A673 (cell line): Measurements from ENCODE around the gene ANGPTL2. TPM values are rescaled to one million over a fixed set of nuclear protein-coding genes. Genes with fewer than 3 reads are reported as not detected.
A peak's percentile ranks its signal among the peaks of the same experiment; 100 is the strongest.

ENCODE experiments used
- BruUV-seq: library from RNA; stranded (reverse); fragments of 400-500 nt; replicated peaks from 2 replicates; lab custom pipeline; 2021; lab: Mats Ljungman, UMichigan
- CTCF ChIA-PET: fragments of 300-600 bp; sonication (Branson Sonifier 250); formaldehyde crosslinking; loops from one replicate; lab custom pipeline; 2022; ENCODE audit warnings: antibody characterized with exemption; lab: Charles Lee
- POLR2A ChIA-PET: fragments of 300-600 bp; sonication (Branson Sonifier 250); formaldehyde crosslinking; loops from one replicate; lab custom pipeline; 2022; ENCODE audit warnings: antibody characterized with exemption; ENCODE audit not compliant: low non-redundant PET; lab: Charles Lee
- DNase-seq: peaks from one replicate; pipeline ENCODE4 v3.0.0-alpha.2; 2015; ENCODE audit warnings: low spot score
- H3K27ac ChIP-seq: fragments of 200-600 bp; sonication (generic); 2 replicates; pipeline ENCODE4 v1.5.1; 2016; ENCODE audit warnings: mixed run types, low read depth, mild to moderate bottlenecking, mixed read lengths, antibody characterized with exemption, low read length; ENCODE audit not compliant: poor library complexity, severe bottlenecking
- H3K27me3 ChIP-seq: fragments of 200-600 bp; sonication (generic); replicated peaks from 2 replicates; pipeline ENCODE4 v1.6.1; 2017; ENCODE audit warnings: mixed run types, low read depth, mild to moderate bottlenecking, mixed read lengths, antibody characterized with exemption, low read length; ENCODE audit not compliant: insufficient read depth, poor library complexity
- H3K36me3 ChIP-seq: fragments of 200-600 bp; sonication (generic); 2 replicates; pipeline ENCODE4 v1.6.1; 2016; ENCODE audit warnings: mixed run types, mild to moderate bottlenecking, mixed read lengths, antibody characterized with exemption, low read length; ENCODE audit not compliant: insufficient read depth, poor library complexity, severe bottlenecking
- H3K4me1 ChIP-seq: fragments of 200-600 bp; sonication (generic); 2 replicates; pipeline ENCODE4 v1.6.1; 2017; ENCODE audit warnings: mixed run types, mild to moderate bottlenecking, mixed read lengths, antibody characterized with exemption, low read length; ENCODE audit not compliant: insufficient read depth, poor library complexity, severe bottlenecking
- H3K4me3 ChIP-seq: fragments of 200-600 bp; sonication (generic); 2 replicates; pipeline ENCODE4 v1.5.1; 2016; ENCODE audit warnings: low read depth, mixed run types, mild to moderate bottlenecking, mixed read lengths, low read length; ENCODE audit not compliant: poor library complexity, severe bottlenecking
- H3K9me3 ChIP-seq: fragments of 200-600 bp; sonication (generic); 2 replicates; pipeline ENCODE4 v1.6.1; 2016; ENCODE audit warnings: mixed run types, low read depth, mild to moderate bottlenecking, mixed read lengths, antibody characterized with exemption, low read length; ENCODE audit not compliant: poor library complexity, severe bottlenecking
- CTCF ChIP-seq: fragments of 300-800, 200-600 bp; sonication (generic); conservative IDR thresholded peaks from 2 replicates; pipeline ENCODE4 v1.5.1; 2017; ENCODE audit warnings: low read depth, mild to moderate bottlenecking, antibody characterized with exemption, low read length, moderate library complexity, mixed read lengths
- EZH2 ChIP-seq: fragments of 200-600 bp; sonication (generic); IDR thresholded peaks from 2 replicates; pipeline ENCODE4 v1.6.1; 2017; ENCODE audit warnings: borderline replicate concordance, low read depth, mild to moderate bottlenecking, mixed read lengths, antibody characterized with exemption, low read length; ENCODE audit not compliant: poor library complexity, severe bottlenecking
- intact Hi-C: fragments of 100-400 bp; cut with micrococcal nuclease; formaldehyde crosslinking; loops from one replicate; pipeline ENCODE4 v1.10.0; 2022; ENCODE audit not compliant: unreplicated experiment
- total RNA-seq: library from RNA; stranded (reverse); gene quantifications from 2 replicates; pipeline ENCODE4 v1.2.3, GENCODE V29; 2021

The ANGPTL2 gene
- total RNA-seq, 1 experiment from 2014 or later: 2.5 TPM

GRCh38 chr9:127075624-127076372 is 46.6 kb downstream of the ANGPTL2 start:
- H3K27me3 ChIP-seq: no peaks in the 10 kb centered on the region
- no peaks in the 10 kb centered on the region for H3K36me3 ChIP-seq
- no peak overlapping the region for H3K27ac ChIP-seq
- DNase-seq: peak; percentile 6
- no TSS peak for BruUV-seq
- intact Hi-C loops: no loop called here
- no peaks in the 10 kb centered on the region for H3K9me3 ChIP-seq
- no peaks in the 10 kb centered on the region for H3K4me1 ChIP-seq
- ChIA-PET CTCF (no interaction called here), POLR2A (no interaction called here)
- TF ChIP-seq EZH2 (no peak), CTCF (no peak)
- no peak overlapping the region for H3K4me3 ChIP-seq

- no peaks in the 10 kb centered on the region for H3K27me3 ChIP-seq
- DNase-seq: no peak
- intact Hi-C loops: no loop called here
- BruUV-seq: no TSS peak
- ChIA-PET POLR2A (no interaction called here), CTCF (no interaction called here)
- H3K4me1 ChIP-seq: no peaks in the 10 kb centered on the region
- H3K9me3 ChIP-seq: no peaks in the 10 kb centered on the region
- H3K36me3 ChIP-seq: no peaks in the 10 kb centered on the region
- H3K27ac ChIP-seq: no peak overlapping the region
- no peak for TF ChIP-seq EZH2
- TF ChIP-seq CTCF: no peak
- no peak overlapping the region for H3K4me3 ChIP-seq
Measured at GRCh38 chr9:127074561-127075548, 47.6 kb downstream of the ANGPTL2 start.

- Histone ChIP-seq H3K27ac (no peak overlapping the region), H3K9me3 (no peaks in the 10 kb centered on the region), H3K4me1 (no peaks in the 10 kb centered on the region), H3K36me3 (no peaks in the 10 kb centered on the region), H3K4me3 (no peak overlapping the region), H3K27me3 (no peaks in the 10 kb centered on the region)
- intact Hi-C loops: no loop called here
- BruUV-seq: no TSS peak
- POLR2A ChIA-PET: no interaction called here
- DNase-seq: no peak
- CTCF ChIA-PET: no interaction called here
- no peak for TF ChIP-seq CTCF
- TF ChIP-seq EZH2: no peak
Measured at GRCh38 chr9:127067603-127068220, 54.7 kb downstream of the ANGPTL2 start.
